ENCODE measurements around the gene IRF2BP1.

The IRF2BP1 gene, protein sequence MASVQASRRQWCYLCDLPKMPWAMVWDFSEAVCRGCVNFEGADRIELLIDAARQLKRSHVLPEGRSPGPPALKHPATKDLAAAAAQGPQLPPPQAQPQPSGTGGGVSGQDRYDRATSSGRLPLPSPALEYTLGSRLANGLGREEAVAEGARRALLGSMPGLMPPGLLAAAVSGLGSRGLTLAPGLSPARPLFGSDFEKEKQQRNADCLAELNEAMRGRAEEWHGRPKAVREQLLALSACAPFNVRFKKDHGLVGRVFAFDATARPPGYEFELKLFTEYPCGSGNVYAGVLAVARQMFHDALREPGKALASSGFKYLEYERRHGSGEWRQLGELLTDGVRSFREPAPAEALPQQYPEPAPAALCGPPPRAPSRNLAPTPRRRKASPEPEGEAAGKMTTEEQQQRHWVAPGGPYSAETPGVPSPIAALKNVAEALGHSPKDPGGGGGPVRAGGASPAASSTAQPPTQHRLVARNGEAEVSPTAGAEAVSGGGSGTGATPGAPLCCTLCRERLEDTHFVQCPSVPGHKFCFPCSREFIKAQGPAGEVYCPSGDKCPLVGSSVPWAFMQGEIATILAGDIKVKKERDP

DNA sequence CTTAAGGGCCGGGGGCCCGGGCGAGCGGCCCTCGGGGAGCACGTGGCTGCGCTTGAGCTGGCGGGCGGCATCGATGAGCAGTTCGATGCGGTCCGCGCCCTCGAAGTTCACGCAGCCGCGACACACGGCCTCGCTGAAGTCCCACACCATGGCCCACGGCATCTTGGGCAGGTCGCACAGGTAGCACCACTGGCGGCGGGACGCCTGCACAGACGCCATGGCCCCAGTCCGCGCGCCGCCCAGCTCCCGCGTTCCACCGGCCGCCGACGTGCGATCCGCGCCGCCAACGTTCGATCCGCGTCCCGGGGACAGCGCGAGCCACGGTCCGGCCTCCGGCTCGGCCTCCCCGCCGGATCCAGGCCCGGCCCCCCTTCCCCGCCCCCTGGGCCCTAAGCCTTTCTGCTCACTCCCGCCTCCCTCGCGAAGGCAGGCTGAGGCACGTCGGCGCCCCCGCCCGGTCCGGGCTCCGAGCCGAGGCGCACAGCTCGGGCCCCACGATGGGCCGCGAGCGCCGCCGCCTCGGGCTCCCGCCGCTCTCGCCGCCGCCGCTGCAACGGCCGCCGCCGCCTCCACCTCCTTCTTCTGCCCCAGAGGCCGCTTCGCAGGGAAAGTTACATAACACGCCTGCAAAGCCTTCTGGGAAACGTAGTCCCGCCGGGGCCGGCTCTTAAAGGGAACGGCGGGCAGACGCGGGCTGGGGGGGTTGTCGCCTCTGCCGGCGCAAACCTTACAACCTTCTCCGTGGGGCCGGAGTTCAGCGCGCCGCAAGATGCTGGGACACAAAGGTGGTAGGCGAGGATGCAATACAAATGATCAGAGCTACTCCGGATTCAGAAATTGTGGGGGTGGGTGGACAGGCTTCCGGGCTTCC lies at the start of gene IRF2BP1:
IRF2BP1 (minus strand) TSS at position 586 of the 871 bp plus-strand sequence; CDS start at position 219, 367 bp downstream.
- DNase-seq, result peak; percentile 90

DNA sequence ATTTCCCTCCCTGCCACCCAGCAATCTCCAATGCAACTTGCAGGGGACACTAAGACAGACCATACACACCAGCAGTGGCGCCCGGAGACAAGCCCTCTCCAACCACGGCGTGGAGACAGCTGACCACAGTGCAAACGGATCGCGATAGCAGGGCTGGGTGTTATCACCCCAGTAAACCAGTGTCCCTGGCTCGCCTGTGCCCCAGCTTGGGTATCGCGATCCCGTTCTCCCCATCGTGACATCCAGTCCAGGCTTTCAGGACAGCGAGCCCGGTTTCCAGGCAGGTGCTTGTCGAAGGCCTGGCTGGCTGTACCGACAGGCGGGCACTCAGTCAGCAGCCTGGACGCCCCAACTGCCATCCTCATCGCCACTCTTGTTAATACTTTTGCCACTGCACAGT lies 49.3 kb upstream of the IRF2BP1 start:
- DNase-seq, result no peak

DNA sequence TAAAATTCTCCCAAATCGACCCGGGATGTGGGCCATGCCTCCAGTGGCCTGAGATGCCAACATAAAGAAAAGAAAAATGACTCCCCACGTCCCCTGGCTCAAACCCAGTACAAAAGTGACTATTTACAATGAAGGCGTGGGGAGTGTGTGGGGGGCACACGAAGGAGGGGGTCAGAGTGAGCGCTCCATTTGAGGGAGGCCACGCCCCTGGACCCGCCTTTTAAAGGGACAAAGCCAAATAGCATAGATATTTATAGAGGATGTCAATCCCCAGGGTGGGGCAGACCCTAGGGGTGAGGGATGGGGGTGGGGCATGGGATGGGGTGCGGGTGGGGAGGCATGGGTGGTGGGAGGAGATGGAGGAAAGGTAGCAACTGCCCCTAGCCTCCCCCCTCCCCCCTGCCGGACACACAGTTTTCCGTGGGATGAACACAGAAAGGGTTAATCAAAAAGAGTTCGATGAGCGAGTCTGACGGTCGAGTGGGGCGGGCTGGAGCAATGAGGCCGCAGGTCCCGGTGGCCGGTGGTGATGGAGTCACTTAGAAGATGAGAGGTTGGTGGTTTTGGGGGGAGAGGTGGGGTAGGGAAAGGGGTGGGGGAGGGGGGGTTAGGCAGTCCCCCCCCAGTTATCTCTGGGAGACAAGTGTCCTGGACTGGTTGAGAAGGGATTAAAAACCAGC lies 48.8 kb upstream of the IRF2BP1 start:
- DNase-seq, result no peak

DNA sequence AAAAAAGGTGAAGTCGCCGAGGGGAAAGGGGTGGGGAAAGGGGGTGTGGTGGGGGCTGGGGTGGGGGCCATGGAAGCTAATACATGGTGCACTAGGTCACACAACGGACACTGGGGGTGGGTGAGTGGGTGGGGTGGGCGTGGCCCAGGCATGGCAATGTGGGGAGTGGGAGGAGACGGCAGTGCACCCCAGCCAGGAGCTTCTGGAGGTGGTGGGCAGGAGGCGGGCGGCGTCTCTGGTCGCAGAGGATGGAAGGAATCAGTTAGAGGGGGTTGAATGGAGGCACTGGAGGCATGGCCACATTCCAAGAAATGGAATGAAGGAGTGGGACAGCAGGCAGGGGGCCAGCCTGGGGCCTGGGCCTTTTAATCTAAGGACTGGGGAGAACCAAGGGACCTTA lies 47.8 kb upstream of the IRF2BP1 start:
- no peak for DNase-seq

DNA sequence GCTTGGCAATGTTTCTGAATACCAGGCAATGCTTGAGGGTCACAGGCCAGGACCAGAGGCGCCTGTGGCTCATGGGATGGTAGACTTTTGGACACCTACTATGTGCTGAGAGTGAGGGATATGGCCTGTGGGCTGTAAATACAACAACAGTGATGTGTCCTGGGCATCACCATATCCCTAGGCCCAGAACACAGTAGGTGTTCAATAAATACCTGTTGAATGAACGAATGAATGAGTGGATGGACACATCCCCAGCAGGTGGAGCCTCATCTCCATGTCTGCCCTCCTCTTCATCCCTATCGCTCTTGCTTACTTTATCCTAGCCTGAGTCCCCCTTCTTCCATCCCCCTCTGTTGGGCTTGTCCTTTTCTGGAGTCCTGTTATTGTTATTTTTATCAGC lies 45.1 kb upstream of the IRF2BP1 start:
- DNase-seq, result no peak

DNA sequence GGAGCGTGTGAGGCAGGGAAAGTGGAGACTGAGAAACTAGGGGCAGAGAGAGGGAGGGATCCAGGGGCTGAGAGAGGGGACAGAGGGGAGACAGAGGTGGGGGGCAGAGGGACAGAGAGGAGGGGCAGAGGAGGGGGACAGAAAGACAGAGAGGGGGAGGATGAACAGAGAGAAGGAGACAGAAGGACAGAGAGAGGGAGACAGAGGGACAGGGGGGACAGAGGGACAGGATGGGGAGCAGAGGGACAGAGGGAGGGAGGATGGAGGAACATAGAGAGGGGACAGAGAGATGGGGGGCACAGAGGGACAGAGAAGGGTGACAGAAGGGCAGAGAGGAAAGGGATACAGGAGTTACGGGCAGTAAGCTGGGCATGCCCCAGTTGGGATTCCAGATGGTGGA lies 43.3 kb upstream of the IRF2BP1 start:
- DNase-seq, result no peak

DNA sequence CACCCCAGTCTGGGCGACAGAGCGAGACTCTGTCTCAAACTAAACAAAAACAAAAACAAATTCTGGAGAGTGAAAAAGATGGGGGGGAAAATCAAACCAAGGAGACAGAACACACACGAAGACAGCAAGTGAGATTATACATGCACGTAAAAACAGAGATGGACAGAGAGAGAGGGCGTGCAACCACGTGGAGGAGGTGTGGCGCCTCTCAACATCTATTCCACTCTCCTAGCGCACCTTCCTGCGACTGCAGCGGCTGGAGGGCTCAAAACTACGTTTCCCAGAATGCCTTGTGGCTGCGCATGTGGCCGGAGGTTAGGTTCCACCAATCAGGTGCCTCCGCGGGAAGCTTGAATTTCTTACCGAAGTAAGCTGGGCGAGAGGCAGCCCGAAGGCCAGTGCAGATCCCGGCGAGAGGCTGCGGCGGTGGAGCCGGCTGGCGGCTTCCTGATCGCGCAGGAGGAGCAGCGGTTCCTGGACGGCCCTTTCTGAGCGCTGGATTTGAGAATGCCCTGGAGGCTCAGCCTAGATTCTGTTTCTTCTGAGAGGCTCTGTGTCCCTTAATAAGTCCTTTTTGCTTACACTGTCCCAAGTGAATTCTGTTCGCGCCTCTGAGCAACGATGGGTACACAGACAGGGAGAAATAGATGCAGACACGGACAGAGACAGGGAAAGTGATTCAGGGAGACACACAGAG lies 41.8 kb upstream of the IRF2BP1 start:
- peak; percentile 89 for DNase-seq

DNA sequence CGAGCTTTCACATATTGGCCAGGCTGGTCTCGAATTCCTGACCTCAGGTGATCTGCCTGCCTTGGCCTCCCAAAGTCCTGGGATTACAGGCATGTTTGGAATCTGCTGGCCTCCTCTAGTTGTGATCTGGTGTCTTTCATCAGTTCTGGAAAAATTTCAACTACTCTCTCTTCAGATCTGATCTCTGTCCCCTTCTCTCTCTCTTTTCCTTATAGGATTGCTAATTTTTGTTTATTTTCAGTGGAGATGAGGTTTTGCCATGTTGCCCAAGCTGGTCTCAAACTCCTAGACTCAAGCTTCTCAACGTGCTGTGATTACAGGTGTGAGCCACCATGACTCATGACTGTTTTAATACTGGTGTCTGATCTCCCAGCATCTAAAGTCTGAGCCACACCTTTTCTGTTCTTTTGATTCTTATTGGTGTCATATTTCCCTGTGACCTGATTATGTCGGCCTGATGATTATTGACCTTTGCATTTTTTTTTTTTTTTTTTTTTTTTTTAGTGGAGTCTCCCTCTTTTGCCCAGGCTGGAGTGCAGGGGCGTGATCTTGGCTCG lies 39.0 kb upstream of the IRF2BP1 start:
- no peak for DNase-seq

DNA sequence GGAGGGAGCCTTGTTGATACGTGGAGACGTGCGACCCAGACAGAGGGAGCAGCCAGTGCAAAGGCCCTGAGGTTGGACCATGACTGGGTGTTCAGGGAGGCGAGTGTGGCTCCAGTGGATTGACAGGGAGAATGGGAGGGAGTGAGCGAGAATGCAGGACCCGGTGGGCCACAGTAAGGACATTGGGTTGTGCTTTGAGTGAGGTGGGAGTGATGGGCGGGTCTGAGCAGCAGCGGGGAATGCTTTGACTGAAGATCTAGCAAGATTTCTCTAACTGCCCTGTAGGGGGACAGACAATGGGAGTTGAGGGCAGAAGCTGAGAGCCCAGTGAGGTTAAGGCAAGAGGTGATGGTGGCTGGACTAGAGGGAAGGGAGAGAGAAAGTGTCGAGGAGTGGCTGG lies 36.3 kb upstream of the IRF2BP1 start:
- DNase-seq, result no peak

DNA sequence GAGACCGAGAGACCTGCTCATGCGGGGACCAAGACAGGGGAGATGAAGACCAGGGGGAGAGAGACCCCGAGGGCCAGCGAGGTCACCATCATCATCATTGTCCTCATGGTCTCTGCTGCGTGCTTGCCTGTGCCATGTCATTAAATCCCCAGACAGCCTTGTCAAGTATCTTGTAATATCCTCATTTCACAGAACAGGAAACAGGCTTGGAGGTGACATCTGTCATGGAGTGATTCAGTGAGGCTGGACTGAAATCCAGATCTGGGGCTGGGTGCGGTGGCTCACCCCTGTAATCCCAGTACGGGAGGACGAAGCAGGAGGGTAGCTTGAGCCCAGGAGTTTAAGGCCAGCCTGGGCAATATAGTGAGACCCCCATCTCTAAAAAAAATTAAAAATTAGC lies 34.5 kb upstream of the IRF2BP1 start:
- no peak for DNase-seq

DNA sequence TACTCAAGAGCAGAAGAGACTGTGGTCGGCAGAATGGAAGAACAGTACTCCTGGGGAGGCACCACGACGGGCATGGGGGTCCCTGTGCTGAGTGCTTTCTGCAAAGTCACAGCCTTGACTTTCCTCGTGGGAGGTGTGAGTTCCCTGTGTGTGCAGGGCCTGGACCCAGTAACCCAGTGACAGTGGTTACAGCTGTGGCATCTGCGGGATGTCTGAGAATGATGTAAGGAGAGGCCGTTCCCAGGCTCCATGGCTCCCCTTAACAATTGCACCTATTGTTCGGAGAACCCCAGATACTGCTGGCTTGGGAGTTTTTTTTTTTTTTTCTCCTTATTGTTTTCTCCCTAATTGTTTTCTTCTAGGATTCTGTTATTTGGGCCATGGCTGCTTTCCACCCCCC lies 33.7 kb upstream of the IRF2BP1 start:
- no peak for DNase-seq

DNA sequence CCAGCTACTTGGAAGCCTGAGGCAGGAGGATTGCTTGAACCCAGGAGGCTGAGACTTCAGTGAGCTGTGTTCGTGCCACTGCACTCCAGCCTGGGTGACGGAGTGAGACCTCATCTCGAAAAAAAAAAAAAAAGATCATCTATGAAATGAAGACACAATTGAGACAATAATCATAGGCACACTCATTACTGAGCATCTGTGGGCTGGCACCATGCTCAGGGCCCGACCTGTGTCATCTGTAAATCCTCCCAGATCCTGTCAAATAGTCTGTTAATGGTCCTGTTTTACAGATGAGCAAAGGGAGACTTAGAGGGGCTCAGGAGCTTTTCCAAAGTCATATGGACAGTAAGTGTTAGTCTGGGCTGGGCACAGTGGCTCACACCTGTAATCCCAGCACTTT lies 32.8 kb upstream of the IRF2BP1 start:
- no peak for DNase-seq

DNA sequence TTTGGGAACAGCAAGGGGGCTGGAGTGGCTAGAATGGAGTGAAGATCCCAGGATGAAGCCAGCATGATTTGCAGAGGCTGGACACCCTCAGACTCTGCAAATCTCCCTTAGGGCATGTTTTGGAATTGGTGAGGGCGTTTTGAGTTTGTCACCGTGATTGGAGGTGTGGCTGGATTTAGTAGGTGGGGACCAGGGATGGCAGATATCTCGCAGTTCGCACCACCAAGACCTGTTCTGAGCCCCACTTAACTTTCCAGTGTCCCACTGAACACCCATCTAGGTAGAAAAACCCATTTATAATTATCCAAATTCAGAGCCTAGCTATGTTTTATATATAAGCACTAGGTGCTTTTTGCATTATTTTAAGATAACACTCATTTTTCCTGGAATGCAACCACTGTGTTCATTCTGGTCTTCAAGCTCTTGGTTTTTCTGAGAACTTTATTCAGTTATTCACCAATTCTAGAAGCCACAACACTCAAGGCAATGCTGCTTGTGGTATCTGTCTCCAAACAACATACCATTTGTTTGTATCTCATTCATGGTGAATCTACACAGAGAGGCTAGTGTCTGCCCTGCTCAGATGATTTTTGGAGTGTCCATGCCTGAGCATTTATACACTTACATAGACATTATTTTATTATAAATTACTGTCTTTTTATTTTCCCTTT lies 31.6 kb upstream of the IRF2BP1 start:
- DNase-seq, result no peak

DNA sequence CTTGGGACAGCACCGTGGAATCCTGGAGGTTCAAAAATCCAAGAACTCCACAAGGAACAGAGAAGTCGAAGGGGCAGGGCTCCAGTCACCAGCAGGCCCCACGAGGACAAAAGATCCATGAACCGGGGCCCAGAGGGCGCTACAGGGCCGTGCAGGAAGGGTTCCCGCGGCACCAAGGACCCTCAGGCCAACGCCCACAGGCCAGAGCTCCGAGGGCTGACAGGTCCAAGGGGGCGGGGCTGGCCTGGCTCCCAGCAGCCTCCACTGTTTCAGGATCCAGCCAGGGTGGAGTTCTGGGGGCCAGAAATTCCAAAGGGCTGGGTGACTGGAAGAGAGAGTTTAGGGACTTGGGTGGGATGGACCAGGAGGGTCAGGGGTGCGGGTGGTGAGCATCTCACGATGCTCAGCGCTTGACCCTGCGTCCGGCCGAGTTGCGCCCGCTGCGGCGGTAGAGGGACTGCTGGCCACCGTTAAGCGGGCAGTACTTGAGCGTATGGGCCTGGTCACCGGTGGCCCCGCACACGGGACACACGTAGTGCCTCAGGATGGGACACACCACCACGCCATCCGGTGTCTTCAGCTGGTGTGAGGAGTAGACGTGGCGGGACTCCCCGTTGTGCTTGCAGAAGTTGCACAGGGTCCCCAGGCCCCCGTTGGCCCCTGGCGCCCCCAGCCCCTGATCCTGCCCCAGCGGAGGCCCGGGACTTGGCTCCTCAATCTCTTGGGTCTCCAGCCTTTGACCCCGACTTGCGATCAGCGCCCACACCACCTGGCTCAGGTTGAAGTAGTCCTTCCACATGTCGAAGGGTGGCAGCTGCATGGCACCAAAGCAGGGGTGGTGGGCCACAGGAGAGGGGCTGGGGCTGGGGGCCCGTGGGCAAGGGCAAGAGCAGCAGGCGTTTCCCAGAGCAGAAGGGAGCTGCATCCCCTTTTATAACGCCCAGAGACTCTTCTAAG lies 28.2 kb upstream of the IRF2BP1 start, which contains the start of gene NANOS2:
NANOS2 (minus strand) TSS at position 905 of the 957 bp plus-strand sequence; CDS start at position 820, 85 bp downstream.
- no peak for DNase-seq

DNA sequence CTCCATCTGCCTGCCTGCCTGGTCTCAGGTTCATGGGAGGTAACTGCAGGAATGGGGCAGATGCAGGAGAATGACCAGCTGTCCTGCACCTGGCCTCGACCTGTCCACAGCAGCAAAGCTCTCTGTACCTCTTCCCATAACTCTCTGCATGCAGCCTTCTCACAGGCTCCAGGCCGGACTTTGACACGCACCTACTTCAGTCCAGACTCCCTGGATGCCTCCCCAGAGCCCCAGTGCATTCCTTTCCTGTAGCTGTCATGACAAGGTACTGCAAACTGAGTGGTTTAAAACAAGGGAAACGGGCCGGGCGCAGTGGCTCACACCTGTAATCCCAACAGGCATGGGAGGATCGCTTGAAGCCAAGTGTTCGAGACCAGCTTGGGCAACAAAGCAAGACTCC lies 25.4 kb upstream of the IRF2BP1 start:
- DNase-seq, result no peak

DNA sequence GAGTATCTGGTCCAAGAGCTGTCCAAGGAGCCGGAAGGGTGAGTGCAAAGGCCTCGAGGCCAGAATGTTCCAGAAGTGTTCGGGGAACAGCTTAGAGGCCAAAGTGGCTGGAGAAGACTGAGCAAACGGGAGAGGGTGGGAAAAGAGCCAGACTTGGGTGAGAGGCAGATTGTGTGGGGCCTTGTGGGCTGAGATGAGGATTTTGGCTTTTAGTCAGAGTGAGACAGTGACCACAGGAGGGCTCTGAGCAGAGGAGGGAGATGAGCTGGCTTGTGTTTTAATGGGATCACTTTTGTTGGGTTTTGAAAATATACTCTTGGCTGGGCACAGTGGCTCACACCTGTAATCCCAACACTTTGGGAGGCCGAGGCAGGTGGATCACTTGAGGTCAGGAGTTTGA lies 23.0 kb upstream of the IRF2BP1 start:
- no peak for DNase-seq

DNA sequence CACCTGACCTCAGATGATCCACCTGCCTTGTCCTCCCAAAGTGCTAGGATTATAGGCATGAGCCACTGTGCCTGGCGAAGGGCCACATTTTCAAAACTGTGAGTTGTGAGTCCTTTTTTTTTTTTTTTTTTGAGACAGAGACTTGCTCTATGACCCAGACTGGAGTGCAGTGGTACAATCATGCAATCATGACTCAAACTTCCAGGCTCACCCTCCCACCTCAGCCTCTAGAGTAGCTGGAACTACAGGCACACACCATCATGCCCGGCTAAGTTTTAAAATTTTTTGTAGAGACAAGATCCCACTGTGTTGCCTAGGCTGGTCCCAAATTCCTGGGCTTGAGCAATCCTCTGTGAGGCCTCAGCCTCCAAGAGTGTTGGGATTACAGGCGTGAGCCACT lies 20.3 kb upstream of the IRF2BP1 start:
- no peak for DNase-seq

DNA sequence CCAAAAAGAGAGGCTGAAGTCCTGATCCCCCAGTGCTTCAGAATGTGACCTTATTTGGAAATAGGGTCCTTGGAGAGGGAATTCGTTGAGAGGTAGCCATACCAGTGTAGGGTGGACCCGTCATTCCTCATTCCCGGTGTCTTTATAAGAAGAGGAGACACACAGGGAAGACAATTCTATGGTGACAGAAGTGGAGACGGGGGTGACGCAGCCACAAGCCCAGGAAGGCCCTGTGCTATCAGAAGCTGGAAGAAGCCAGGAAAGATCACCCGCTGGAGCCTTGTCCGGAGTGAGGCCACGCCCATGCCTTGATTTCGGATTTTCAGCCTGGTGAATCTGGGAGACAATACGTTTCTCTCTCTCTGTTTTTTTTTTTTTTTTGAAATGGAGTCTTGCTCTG lies 19.1 kb upstream of the IRF2BP1 start:
- DNase-seq, result no peak

DNA sequence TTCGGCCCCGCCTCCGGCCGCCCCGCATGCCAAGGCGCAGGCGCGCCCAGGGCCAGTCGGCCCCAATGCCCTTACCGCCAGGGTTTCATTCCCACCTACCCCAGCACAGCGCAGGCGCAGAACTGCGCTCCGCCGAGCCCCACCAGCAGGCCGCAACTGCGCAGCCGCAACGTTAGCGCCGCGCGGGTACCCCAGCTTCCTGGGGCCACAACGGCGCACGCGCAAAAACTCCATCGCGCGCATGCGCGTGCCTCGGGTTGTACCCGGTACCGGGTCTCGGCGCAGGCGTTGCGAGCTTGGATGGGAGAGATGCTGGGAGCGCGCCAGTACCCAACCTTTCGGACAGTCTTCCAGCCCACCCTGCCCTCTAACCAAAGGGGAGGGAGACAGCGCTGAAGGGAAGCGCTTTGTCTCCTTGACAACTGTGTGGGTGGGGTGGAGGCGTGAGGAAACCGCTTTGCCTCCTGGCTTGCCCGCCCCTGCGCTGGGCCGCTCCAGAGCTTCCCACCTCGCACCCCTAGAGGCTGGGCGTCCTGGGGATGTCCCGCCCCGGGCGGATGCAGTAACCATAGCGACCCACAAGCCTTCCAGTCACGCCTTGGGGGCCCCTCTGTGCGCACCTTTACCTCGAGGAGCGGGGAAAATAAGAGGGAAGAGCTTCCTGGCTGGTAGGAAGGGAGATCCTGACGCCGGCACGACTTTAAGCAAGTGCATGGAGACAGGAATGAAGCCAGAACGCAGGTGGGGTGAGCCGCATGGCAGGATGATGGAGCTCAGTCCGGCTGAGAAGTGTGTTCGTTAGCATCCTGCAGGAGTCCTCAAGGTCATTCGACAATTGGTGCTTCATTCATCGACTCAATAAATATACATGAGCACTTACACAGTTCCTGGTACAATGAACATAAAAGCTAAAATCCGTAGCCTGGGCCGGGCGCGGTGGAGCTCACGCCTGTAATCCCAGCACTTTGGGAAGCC lies 17.0 kb upstream of the IRF2BP1 start:
- DNase-seq, result peak; percentile 99

Measured in CD4-positive, alpha-beta T cell treated with Interferon gamma for 1 hour (primary cell).